SK-N-SH (cell line): ENCODE results near the gene SLC25A21. TPM values are rescaled to one million over a fixed set of nuclear protein-coding genes. Genes with fewer than 3 reads are reported as not detected.

Experiments
- CTCF ChIA-PET: fragments of 300-600, 350-600 bp; formaldehyde crosslinking; extraction: SDS; loops from one replicate; lab custom pipeline; 2021; lab: Yijun Ruan, JAX
- POLR2A ChIA-PET: fragments of 350-600 bp; sonication (Branson Sonifier 250); formaldehyde crosslinking; extraction: SDS; loops from one replicate; lab custom pipeline; 2020; ENCODE audit warnings: antibody characterized with exemption, inconsistent platforms; lab: Yijun Ruan, JAX
- DNase-seq: peaks from one replicate; pipeline ENCODE4 v3.0.0; 2012
- H2AFZ ChIP-seq: fragments of 200-600 bp; sonication (generic); 2 replicates; pipeline ENCODE4 v1.8.1; 2016; ENCODE audit warnings: antibody characterized with exemption, mild to moderate bottlenecking, low read depth
- H3F3A ChIP-seq: fragments of 200-600 bp; sonication (generic); replicated peaks from 2 replicates; pipeline ENCODE3; 2016; ENCODE audit warnings: antibody characterized with exemption, mild to moderate bottlenecking; ENCODE audit not compliant: insufficient read depth
- H3K27ac ChIP-seq, 2 experiments: fragments of 200-500 bp in 1 of 2; fragments of 200-600 bp in 1 of 2; sonication (Bioruptor generic) in 1 of 2; sonication (generic), shearing (Covaris generic) in 1 of 2; 2 replicates each; pipeline versions ENCODE4 v1.5.1 to v1.6.1; 2014 to 2016; ENCODE audit warnings: low read depth in 2 of 2, inconsistent platforms in 1 of 2, low read length in 1 of 2, mild to moderate bottlenecking in 1 of 2, mixed read lengths in 1 of 2
- H3K27me3 ChIP-seq: fragments of 200-600 bp; sonication (generic), shearing (Covaris generic); 2 replicates; pipeline ENCODE4 v1.6.1; 2016; ENCODE audit warnings: mixed run types; ENCODE audit not compliant: insufficient read depth
- H3K36me3 ChIP-seq, 2 experiments: fragments of 200-500 bp in 1 of 2; fragments of 200-600 bp in 1 of 2; sonication (Bioruptor generic) in 1 of 2; sonication (generic) in 1 of 2; replicated peaks in 1 of 2; 2 replicates each; pipeline versions ENCODE3 to v1.5.1; 2014 to 2016; ENCODE audit warnings: low read length in 1 of 2, mild to moderate bottlenecking in 1 of 2; ENCODE audit not compliant: insufficient read depth in 2 of 2, control insufficient read depth in 1 of 2
- H3K4me1 ChIP-seq, 2 experiments: fragments of 200-500 bp in 1 of 2; fragments of 200-600 bp in 1 of 2; sonication (Bioruptor generic) in 1 of 2; sonication (generic), shearing (Covaris generic) in 1 of 2; 2 replicates each; pipeline versions ENCODE4 v1.5.1 to v1.6.1; 2014 to 2016; ENCODE audit warnings: low read depth in 1 of 2, low read length in 1 of 2, mixed run types in 1 of 2; ENCODE audit not compliant: insufficient read depth in 2 of 2, control insufficient read depth in 1 of 2
- H3K4me2 ChIP-seq: fragments of 200-600 bp; sonication (generic), shearing (Covaris generic); 2 replicates; pipeline ENCODE4 v1.6.1; 2017; ENCODE audit warnings: mixed run types
- H3K4me3 ChIP-seq, 2 experiments: fragments of 200-500 bp in 1 of 2; fragments of 200-600 bp in 1 of 2; sonication (Bioruptor generic) in 1 of 2; sonication (generic), shearing (Covaris generic) in 1 of 2; 2 replicates each; pipeline versions ENCODE4 v1.5.1 to v1.8.1; 2014 to 2016; ENCODE audit warnings: low read depth in 2 of 2, inconsistent platforms in 1 of 2, low read length in 1 of 2, mild to moderate bottlenecking in 1 of 2, mixed read lengths in 1 of 2, moderate library complexity in 1 of 2
- H3K79me2 ChIP-seq: fragments of 200-600 bp; sonication (generic); 2 replicates; pipeline ENCODE4 v1.8.1; 2017; ENCODE audit warnings: mild to moderate bottlenecking; ENCODE audit not compliant: insufficient read depth
- H3K9ac ChIP-seq: fragments of 200-600 bp; sonication (generic); 2 replicates; pipeline ENCODE4 v1.6.1; 2017; ENCODE audit warnings: mixed run types
- H3K9me2 ChIP-seq: fragments of 200-600 bp; sonication (generic); 2 replicates; pipeline ENCODE4 v1.6.1; 2017; ENCODE audit warnings: mixed run types
- H3K9me3 ChIP-seq: fragments of 200-600 bp; sonication (generic); 2 replicates; pipeline ENCODE4 v1.6.1; 2017; ENCODE audit warnings: mixed run types, mild to moderate bottlenecking, moderate library complexity
- H4K20me1 ChIP-seq: fragments of 200-600 bp; sonication (generic); 2 replicates; pipeline ENCODE4 v1.6.1; 2017; ENCODE audit warnings: mild to moderate bottlenecking, mixed run types; ENCODE audit not compliant: insufficient read depth
- ELF1 ChIP-seq: IDR thresholded peaks from 2 replicates; pipeline ENCODE4 v1.4.0; 2012
- EZH2phosphoT487 ChIP-seq: fragments of 200-600 bp; sonication (generic); IDR thresholded peaks from 2 replicates; pipeline ENCODE4 v1.6.1; 2017; ENCODE audit warnings: low read depth, mixed run types, mild to moderate bottlenecking, antibody characterized with exemption, moderate library complexity, borderline replicate concordance
- FOSL2 ChIP-seq: IDR thresholded peaks from 2 replicates; pipeline ENCODE4 v1.4.0; 2012; ENCODE audit warnings: low read depth, mild to moderate bottlenecking, moderate library complexity, borderline replicate concordance
- FOXJ3 ChIP-seq: sonication (generic); formaldehyde crosslinking; IDR thresholded peaks from 2 replicates; pipeline ENCODE4 v1.5.1; 2020; ENCODE audit warnings: mild to moderate bottlenecking, missing genetic modification reagents
- GABPA ChIP-seq: IDR thresholded peaks from 2 replicates; pipeline ENCODE4 v1.4.0; 2012; ENCODE audit warnings: low read depth, mild to moderate bottlenecking
- GATA2 ChIP-seq: sonication (generic); formaldehyde crosslinking; IDR thresholded peaks from 2 replicates; pipeline ENCODE4 v1.5.0; 2020; ENCODE audit warnings: mild to moderate bottlenecking, missing genetic modification reagents
- MXI1 ChIP-seq: IDR thresholded peaks from 2 replicates; pipeline ENCODE4 v1.6.1; 2012; ENCODE audit warnings: mild to moderate bottlenecking, low read depth, low read length, improper control_type of control experiment
- NFIC ChIP-seq: IDR thresholded peaks from 2 replicates; pipeline ENCODE4 v1.4.0; 2012; ENCODE audit warnings: borderline replicate concordance
- RAD21 ChIP-seq: IDR thresholded peaks from 2 replicates; pipeline ENCODE4 v1.6.1; 2012; ENCODE audit warnings: mild to moderate bottlenecking, low read length
- RCOR1 ChIP-seq: fragments of 150-350 bp; IDR thresholded peaks from 2 replicates; pipeline ENCODE4 v1.6.1; 2017; ENCODE audit warnings: antibody characterized with exemption, low read length
- SMC3 ChIP-seq: IDR thresholded peaks from 2 replicates; pipeline ENCODE4 v1.6.1; 2012; ENCODE audit warnings: low read depth, low read length, improper control_type of control experiment
- TAF1 ChIP-seq: IDR thresholded peaks from 2 replicates; pipeline ENCODE4 v1.6.1; 2012; ENCODE audit warnings: low read depth, mild to moderate bottlenecking, low read length, moderate library complexity, borderline replicate concordance
- TCF12 ChIP-seq: IDR thresholded peaks from 2 replicates; pipeline ENCODE4 v1.4.0; 2012
- TEAD4 ChIP-seq: IDR thresholded peaks from 2 replicates; pipeline ENCODE4 v1.4.0; 2012; ENCODE audit warnings: mild to moderate bottlenecking, borderline replicate concordance; ENCODE audit not compliant: insufficient read depth
- YY1 ChIP-seq: IDR thresholded peaks from 2 replicates; pipeline ENCODE4 v1.4.0; 2012; ENCODE audit warnings: low read depth, mild to moderate bottlenecking
- WGBS: methylation state at CpG from one replicate; pipeline ENCODE4 v1.1.6; 2017; ENCODE audit warnings: low lambda C conversion rate; 5-methylcytosine and 5-hydroxymethylcytosine counted together
- polyA plus RNA-seq, 3 experiments: library from polyadenylated mRNA; depleted of rRNA; stranded (reverse); fragments of >200 nt; gene quantifications; 2 replicates each; pipeline ENCODE4 v1.2.3, GENCODE V29; 2012
- TF ChIP-seq, protein P1 (sequence below): fragments of 200-600 bp; sonication (generic); IDR thresholded peaks from 2 replicates; pipeline ENCODE4 v1.6.1; 2017; ENCODE audit warnings: antibody characterized with exemption, mild to moderate bottlenecking, moderate library complexity
- TF ChIP-seq, protein P2 (sequence below): IDR thresholded peaks from 2 replicates; pipeline ENCODE4 v1.4.0; 2012; ENCODE audit warnings: low read depth, borderline replicate concordance
- TF ChIP-seq, protein P3 (sequence below): IDR thresholded peaks from 2 replicates; pipeline ENCODE4 v1.6.1; 2012; ENCODE audit warnings: mild to moderate bottlenecking, low read depth, low read length, moderate library complexity

The SLC25A21 gene
- polyA plus RNA-seq, 1 of the 3 experiments (the other 2 are of a cell fraction): not detected

DNA sequence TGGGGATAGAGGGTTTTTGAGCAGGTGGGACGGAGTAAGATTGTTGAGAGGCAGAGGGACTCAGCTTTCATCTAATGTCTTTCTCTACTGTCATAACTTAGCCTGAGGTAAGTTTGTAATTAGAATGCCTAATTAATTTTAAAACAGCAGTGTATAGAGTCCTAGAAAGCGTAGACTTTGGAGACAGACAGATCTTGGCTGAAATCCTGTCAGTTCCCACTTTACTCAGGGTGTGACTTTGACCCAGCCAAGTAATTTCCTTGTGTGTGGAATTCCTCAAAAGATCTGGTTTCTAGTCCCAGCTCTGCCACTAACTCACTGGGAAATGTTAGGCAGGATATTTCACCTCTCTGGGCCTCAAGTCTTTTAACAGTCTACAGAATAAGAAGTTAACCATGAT is 74.3 kb downstream of the SLC25A21 start:
- H3K27me3 ChIP-seq: no peaks in the 10 kb centered on the region
- TF ChIP-seq MXI1 (no peak), RCOR1 (no peak), NFIC (no peak), ELF1 (no peak), FOSL2 (no peak), GABPA (no peak), TAF1 (no peak), TCF12 (no peak), TEAD4 (no peak), GATA2 (CRISPR knock-in tag) (no peak), EZH2phosphoT487 (no peak)
- TF ChIP-seq, protein P1, sequence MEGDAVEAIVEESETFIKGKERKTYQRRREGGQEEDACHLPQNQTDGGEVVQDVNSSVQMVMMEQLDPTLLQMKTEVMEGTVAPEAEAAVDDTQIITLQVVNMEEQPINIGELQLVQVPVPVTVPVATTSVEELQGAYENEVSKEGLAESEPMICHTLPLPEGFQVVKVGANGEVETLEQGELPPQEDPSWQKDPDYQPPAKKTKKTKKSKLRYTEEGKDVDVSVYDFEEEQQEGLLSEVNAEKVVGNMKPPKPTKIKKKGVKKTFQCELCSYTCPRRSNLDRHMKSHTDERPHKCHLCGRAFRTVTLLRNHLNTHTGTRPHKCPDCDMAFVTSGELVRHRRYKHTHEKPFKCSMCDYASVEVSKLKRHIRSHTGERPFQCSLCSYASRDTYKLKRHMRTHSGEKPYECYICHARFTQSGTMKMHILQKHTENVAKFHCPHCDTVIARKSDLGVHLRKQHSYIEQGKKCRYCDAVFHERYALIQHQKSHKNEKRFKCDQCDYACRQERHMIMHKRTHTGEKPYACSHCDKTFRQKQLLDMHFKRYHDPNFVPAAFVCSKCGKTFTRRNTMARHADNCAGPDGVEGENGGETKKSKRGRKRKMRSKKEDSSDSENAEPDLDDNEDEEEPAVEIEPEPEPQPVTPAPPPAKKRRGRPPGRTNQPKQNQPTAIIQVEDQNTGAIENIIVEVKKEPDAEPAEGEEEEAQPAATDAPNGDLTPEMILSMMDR: no peak
- TF ChIP-seq, protein P2, sequence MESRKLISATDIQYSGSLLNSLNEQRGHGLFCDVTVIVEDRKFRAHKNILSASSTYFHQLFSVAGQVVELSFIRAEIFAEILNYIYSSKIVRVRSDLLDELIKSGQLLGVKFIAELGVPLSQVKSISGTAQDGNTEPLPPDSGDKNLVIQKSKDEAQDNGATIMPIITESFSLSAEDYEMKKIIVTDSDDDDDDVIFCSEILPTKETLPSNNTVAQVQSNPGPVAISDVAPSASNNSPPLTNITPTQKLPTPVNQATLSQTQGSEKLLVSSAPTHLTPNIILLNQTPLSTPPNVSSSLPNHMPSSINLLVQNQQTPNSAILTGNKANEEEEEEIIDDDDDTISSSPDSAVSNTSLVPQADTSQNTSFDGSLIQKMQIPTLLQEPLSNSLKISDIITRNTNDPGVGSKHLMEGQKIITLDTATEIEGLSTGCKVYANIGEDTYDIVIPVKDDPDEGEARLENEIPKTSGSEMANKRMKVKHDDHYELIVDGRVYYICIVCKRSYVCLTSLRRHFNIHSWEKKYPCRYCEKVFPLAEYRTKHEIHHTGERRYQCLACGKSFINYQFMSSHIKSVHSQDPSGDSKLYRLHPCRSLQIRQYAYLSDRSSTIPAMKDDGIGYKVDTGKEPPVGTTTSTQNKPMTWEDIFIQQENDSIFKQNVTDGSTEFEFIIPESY: no peak
- TF ChIP-seq, all 33 proteins: peak for 0
- no peak for DNase-seq
- Histone ChIP-seq H3K4me3 (no peak overlapping the region), H4K20me1 (no peaks in the 10 kb centered on the region), H3K4me2 (no peak overlapping the region), H3K9ac (no peak overlapping the region), H3K79me2 (no peaks in the 10 kb centered on the region), H3K36me3 (no peaks in the 10 kb centered on the region), H3K4me1 (no peaks in the 10 kb centered on the region), H3F3A (no peaks in the 10 kb centered on the region), H2AFZ (no peak overlapping the region), H3K9me3 (no peaks in the 10 kb centered on the region), H3K27ac (no peak overlapping the region), H3K9me2 (no peaks in the 10 kb centered on the region)
- ChIA-PET CTCF (no interaction called here), POLR2A (no interaction called here)
- 26% methylated on average over 1 of the region's 2 CpGs for WGBS

DNA sequence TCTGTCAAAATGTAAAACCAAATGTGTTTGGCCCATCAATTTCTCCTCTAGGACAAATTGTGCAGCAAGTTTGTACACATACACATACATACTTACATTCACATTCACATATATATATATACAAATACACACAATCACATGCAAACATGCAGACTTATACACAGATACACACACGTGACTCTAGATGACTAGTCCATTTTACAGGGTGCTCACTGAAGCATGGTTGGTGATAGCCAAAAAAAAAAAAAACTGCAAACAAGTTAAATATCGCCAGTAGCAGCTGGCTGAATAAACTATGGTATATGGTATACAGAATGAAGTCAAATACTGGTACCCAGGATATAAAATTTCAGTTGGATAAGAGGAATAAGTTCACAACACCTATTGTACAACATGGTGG is 77.9 kb downstream of the SLC25A21 start:
- no peaks in the 10 kb centered on the region for H3K9me2 ChIP-seq
- TF ChIP-seq FOXJ3 (CRISPR knock-in tag) (no peak), SMC3 (no peak), YY1 (no peak), RAD21 (no peak)
- TF ChIP-seq, protein P3, sequence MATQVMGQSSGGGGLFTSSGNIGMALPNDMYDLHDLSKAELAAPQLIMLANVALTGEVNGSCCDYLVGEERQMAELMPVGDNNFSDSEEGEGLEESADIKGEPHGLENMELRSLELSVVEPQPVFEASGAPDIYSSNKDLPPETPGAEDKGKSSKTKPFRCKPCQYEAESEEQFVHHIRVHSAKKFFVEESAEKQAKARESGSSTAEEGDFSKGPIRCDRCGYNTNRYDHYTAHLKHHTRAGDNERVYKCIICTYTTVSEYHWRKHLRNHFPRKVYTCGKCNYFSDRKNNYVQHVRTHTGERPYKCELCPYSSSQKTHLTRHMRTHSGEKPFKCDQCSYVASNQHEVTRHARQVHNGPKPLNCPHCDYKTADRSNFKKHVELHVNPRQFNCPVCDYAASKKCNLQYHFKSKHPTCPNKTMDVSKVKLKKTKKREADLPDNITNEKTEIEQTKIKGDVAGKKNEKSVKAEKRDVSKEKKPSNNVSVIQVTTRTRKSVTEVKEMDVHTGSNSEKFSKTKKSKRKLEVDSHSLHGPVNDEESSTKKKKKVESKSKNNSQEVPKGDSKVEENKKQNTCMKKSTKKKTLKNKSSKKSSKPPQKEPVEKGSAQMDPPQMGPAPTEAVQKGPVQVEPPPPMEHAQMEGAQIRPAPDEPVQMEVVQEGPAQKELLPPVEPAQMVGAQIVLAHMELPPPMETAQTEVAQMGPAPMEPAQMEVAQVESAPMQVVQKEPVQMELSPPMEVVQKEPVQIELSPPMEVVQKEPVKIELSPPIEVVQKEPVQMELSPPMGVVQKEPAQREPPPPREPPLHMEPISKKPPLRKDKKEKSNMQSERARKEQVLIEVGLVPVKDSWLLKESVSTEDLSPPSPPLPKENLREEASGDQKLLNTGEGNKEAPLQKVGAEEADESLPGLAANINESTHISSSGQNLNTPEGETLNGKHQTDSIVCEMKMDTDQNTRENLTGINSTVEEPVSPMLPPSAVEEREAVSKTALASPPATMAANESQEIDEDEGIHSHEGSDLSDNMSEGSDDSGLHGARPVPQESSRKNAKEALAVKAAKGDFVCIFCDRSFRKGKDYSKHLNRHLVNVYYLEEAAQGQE: no peak
- H4K20me1 ChIP-seq: no peaks in the 10 kb centered on the region
- H3K36me3 ChIP-seq: no peaks in the 10 kb centered on the region
- no peak overlapping the region for H3K9ac ChIP-seq
- H3K9me3 ChIP-seq: no peaks in the 10 kb centered on the region
- H3K4me3 ChIP-seq: no peak overlapping the region
- H3K4me1 ChIP-seq: peaks cover 0 to 4% of the 10 kb centered on the region in 2 experiments; a peak in 1 of 4 replicates
- no peaks in the 10 kb centered on the region for H3K79me2 ChIP-seq
- POLR2A ChIA-PET: no interaction called here
- CTCF ChIA-PET: no interaction called here
- no peak overlapping the region for H2AFZ ChIP-seq
- no peak overlapping the region for H3K27ac ChIP-seq
- H3K4me2 ChIP-seq: no peak overlapping the region
- no peaks in the 10 kb centered on the region for H3K27me3 ChIP-seq
- WGBS: 16% methylated on average over 2 of the region's 2 CpGs
- no peak for DNase-seq
- H3F3A ChIP-seq: no peaks in the 10 kb centered on the region
